HG02840 (cell line): Measurements from ENCODE around the gene PZP.

Experiments used
- ATAC-seq: cut with Tn5 transposase; IDR thresholded peaks from one replicate; pipeline ENCODE4 v1.9.1; 2021; ENCODE audit warnings: mild to moderate bottlenecking, moderate library complexity, moderate number of reproducible peaks; ENCODE audit not compliant: unreplicated experiment, low FRiP score

PZP gene

DNA sequence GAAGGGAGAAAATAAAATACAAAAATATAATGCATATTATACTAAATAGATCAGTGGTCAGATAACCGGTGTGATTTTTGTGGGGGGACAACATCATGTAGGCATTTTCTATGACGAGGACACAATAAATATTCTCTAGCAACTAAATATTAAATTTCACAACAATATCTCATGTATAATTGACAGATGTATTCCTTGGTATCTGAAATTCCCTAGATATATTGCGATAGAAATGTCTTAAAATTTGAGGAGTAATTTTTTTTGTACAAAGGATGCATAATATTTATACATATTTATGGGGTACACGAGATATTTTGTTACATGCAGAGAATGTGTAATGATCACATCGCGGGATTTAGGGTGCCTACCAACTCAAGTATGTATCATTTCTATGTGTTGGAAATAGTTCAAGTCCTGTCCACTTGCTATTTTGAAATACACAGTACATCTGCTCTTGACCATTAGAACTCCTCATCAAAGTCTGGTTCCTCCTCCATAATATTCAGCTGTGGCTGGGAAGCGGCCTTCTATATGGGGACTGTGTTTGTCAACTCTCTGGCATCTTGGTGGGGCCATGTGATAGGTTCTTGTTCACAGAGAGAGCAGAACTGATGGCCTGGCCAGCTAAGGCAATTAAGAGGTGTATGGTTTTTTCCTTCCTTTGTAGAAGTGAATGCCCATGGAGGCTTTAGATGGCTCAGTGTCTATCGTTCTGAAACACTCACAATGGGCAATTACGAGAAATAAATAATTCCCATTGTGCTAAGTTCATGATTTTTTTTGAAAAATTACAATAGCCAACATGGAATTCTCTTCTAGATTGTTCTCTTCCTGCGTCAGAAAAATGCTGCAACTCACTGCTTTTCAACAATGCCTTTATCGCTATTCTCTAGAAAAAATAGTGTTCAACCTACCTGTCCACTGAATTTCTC is 101.3 kb downstream of the PZP start:
- no peak for ATAC-seq

DNA sequence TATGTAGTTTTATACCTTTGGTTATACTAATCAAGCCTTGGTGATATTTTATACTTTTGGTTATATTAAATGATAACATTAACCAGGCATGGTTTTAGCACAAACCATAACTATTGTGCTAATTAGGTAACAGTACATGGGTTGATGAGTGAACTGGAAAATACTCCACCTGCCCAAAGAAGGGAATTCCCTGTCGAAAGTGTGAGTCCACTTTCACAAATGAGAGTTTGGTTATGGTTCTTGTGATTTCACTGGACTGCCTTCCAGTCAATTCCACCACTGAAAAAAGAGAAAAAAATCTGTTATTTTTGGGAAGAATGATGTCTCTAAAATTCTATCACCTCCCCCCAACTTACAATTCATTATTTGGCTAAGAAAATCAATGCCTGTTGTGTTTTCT is 102.1 kb downstream of the PZP start:
- no peak for ATAC-seq

DNA sequence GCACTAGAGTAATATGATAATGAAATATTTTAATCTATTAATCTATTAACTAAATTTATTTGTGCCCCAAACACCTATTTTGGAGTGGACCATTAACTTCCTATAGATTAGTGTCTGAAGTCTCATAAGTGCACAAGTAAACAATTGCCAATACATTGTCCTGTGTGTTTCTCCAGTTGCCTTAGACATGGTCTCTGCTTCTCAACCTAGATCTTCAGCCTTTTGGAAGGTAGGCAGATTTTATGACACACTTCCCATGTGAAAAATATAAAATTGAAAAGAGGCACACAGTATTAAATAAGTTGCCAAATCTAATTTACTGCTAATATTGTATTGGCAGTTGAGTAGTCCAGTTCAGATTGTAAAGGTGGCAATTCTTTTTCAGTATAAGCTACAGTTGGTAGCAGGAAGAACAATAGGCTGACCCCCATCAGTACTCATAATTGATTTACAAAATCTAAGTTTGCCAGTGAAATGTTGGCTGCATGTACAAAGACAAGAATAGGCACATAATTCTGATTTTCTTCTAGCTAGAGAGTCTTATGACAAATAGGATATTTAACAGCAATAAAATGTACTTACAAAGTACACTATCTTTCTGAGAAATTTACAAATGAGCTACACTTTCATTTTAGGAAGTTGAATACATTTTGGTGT is 103.3 kb downstream of the PZP start:
- ATAC-seq = no peak

DNA sequence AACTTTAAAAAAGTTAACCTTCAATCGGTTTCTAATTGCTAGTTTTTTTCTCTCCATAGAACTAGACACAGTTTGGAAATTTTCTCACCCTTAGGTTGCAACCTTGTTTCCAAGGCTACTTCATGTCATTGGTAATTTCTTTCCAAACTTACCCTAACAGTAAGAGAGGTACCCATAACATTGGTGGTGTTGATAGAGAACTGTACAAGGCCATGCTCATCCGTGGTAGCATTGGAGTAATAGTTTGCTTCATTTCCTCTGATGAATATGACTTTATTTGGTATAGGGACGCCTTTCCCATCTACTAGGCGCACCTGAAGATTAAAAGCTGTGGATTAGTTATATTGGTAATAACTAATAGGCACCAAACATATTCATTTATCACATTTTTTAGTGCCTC is 104.1 kb downstream of the PZP start:
- no peak for ATAC-seq

DNA sequence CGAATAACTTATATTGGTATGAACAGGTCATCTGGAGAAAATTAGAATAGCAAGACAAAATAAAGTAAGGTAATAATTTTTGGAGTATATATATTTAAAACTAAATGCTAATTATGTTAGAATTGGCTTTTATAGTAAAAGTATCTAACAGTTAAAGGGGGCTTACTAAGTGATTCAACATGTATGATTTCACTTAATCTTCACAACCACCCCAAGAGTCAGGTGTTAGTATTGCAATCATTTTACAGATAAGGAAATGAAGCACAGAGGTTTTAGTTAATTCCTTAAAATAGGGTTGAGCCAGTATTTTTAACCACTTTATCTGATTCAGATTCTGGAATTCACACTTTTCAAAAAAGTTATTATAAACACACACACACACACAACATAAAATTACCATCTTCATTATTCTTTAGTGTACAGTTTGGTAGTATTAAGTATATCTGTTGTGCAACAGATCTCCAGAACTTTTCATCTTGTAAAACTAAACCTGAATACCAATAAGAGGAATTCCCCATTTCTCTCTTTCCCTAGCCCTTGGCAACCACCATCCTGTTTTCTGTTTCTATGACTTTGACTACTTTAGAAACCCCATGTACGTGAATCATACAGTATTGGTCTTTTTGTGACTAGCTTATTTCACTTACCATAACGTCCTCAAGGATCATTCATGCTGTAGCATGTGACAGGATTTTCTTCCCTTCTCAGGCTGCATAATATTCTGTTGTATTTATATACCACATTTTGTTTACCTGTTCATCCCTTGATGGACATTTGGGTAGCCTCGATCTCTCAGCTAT is 104.9 kb downstream of the PZP start:
- no peak for ATAC-seq

DNA sequence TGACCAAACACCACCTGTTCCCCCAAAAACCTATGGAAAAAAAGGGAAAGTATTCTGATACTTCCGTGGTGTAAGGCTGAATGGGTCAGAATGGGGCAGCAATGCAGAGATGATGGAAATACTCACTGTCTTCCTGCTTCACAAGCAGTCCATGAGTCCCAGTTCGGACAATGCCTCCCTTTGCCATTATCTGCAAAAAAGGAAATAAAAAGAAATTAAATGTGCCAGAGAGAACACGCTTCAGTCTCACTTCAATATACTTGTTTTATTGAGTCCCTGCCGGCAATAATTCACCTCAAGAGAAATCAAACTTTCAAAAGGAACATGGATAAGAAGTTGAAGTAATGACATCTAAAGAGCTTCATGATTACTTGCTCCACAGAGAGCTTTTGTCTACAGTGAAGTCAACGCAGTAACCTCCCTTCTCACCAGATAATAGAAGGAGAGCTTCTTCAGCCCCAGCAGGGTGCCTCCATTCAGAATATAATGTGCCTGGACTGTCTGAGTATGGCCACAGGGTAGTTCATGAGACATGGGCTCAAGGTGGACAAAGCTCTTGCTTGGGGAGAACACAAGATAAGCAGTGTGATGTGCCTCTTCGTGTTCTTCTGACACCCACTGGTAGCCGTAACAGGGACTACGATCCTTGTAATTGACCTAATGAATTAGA is 107.0 kb downstream of the PZP start:
- no peak for ATAC-seq

DNA sequence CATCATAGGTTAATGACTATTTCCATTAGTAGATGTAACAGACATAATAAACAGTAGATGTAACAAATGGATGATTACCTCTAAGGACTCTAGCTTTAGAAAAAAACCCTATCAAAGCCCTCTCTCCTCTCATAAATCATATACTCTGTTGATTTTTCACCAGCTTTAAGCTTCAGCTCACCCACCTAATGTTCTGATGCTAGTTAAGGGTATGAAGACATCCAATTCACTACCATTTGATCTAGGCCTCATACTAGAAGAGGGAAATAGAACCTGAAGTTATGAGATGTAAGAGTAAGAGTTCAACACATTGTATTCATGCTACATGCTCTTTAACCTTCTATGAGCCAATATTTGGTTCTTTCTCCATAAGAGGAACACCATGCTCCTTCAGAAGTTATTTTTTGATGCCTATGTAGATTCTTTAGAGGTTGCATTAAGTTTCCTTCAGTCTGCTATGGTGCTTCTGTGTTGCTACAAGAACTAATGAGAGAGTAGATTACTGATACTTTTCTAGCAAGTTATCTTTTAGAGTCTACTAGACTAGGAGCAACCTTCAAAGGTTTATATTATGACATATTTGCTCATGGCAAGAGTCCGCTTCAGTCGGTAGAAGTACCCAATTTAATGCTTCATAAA is 108.5 kb downstream of the PZP start:
- ATAC-seq = no peak
